ENCODE measurements around the gene TECPR1. TPM values are rescaled to one million over a fixed set of nuclear protein-coding genes. Genes with fewer than 3 reads are reported as not detected.

TECPR1 gene
- total RNA-seq, 1 donor: 21.6 TPM

GRCh38 chr7:98186452-98187137, 65.4 kb downstream of the TECPR1 start:
- TF ChIP-seq CTCF (IDR thresholded peaks at IDR 0.05; ENCODE audit: insufficient read depth, low read depth, low read length): no peak
- H3K4me3 ChIP-seq (ENCODE audit: low read depth, low read length): no peak overlapping the region
- no peak for DNase-seq (ENCODE audit: low read depth)

GRCh38 chr7:98185101-98185500, 66.9 kb downstream of the TECPR1 start:
- no peak overlapping the region for H3K4me3 ChIP-seq (ENCODE audit: low read depth, low read length)
- peak; percentile 57 for DNase-seq (ENCODE audit: low read depth)
- TF ChIP-seq CTCF (IDR thresholded peaks at IDR 0.05; ENCODE audit: insufficient read depth, low read depth, low read length): no peak

GRCh38 chr7:98180751-98181150, 71.3 kb downstream of the TECPR1 start:
- TF ChIP-seq CTCF (IDR thresholded peaks at IDR 0.05; ENCODE audit: insufficient read depth, low read depth, low read length): no peak
- DNase-seq (ENCODE audit: low read depth): no peak
- no peak overlapping the region for H3K4me3 ChIP-seq (ENCODE audit: low read depth, low read length)

- DNase-seq (ENCODE audit: low read depth): no peak
- no peak for TF ChIP-seq CTCF (IDR thresholded peaks at IDR 0.05; ENCODE audit: insufficient read depth, low read depth, low read length)
- H3K4me3 ChIP-seq (ENCODE audit: low read depth, low read length): no peak overlapping the region
Observed at GRCh38 chr7:98178762-98179490, 73.1 kb downstream of the TECPR1 start.

- no peak for DNase-seq (ENCODE audit: low read depth)
- no peak for TF ChIP-seq CTCF (IDR thresholded peaks at IDR 0.05; ENCODE audit: insufficient read depth, low read depth, low read length)
- H3K4me3 ChIP-seq (ENCODE audit: low read depth, low read length): no peak overlapping the region
Observed at GRCh38 chr7:98178321-98178720, 73.7 kb downstream of the TECPR1 start.

GRCh38 chr7:98177553-98177952, 74.5 kb downstream of the TECPR1 start:
- no peak for DNase-seq (ENCODE audit: low read depth)
- no peak for TF ChIP-seq CTCF (IDR thresholded peaks at IDR 0.05; ENCODE audit: insufficient read depth, low read depth, low read length)
- H3K4me3 ChIP-seq (ENCODE audit: low read depth, low read length): no peak overlapping the region
